Transverse colon (tissue), 3 donors: ENCODE measurements around the gene DNLZ.

Experiments used
- CTCF ChIP-seq, 5 experiments: fragments of 200-600 bp in 3 of 5; fragments of 450-650 bp in 2 of 5; sonication (generic) in 3 of 5; IDR thresholded peaks; 1 replicate in 2 of 5; 2 replicates in 3 of 5; pipeline ENCODE4 v1.5.1; 2016 to 2017; ENCODE audit warnings: antibody characterized with exemption in 5 of 5, inconsistent platforms in 3 of 5, mild to moderate bottlenecking in 2 of 5, moderate library complexity in 1 of 5
- EP300 ChIP-seq: sonication (generic); formaldehyde crosslinking; IDR thresholded peaks from one replicate; pipeline ENCODE4 v1.6.1; 2017; ENCODE audit warnings: antibody characterized with exemption, low read depth
- POLR2A ChIP-seq: fragments of 450-650 bp; IDR thresholded peaks from one replicate; pipeline ENCODE4 v1.6.1; 2016; ENCODE audit warnings: antibody characterized with exemption, mild to moderate bottlenecking, moderate library complexity

GRCh38 chr9:136401173-136401922 lies 37.8 kb upstream of the DNLZ start:
- TF ChIP-seq EP300, result no peak
- TF ChIP-seq POLR2A, result no peak
- TF ChIP-seq CTCF (IDR thresholded peaks at IDR 0.05), result no peak
